ENCODE data around the gene HSD17B1.

DNA sequence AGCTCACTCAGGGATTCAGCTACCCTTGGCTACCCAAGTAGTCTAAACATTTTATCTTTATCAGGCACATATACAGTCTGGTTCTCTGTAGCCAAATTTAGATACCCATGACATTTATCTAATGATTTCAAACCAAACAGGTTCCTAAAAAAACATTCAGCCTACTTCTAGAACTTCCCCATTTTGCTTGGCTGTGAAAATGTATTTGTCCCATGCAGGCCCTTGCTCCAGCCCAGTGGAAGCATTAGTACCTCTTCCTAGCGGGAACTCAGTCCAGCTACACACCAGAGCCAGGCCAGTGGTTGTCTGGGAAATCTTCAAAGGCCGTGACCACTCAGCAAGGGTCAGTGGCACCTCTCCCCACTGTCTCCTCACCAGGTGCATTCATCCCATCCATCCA, 42.9 kb upstream of the HSD17B1 start:
- no peak for TF ChIP-seq CTCF (conservative IDR thresholded peaks at IDR 0.05)
- no peak for TF ChIP-seq EZH2 (IDR thresholded peaks at IDR 0.05; ENCODE audit: low read depth)
